Measurements from ENCODE around the gene ACOXL.

ACOXL gene

GRCh38 chr2:110885256-110885655 lies 152.9 kb downstream of the ACOXL start:
- no peak for DNase-seq

- no peak for DNase-seq
These were observed 154.6 kb downstream of the ACOXL start for GRCh38 chr2:110886826-110887573.

- no peak for DNase-seq
These were observed 156.0 kb downstream of the ACOXL start for GRCh38 chr2:110888411-110888810.

GRCh38 chr2:110891626-110892025 lies 159.3 kb downstream of the ACOXL start:
- no peak for DNase-seq

DNA sequence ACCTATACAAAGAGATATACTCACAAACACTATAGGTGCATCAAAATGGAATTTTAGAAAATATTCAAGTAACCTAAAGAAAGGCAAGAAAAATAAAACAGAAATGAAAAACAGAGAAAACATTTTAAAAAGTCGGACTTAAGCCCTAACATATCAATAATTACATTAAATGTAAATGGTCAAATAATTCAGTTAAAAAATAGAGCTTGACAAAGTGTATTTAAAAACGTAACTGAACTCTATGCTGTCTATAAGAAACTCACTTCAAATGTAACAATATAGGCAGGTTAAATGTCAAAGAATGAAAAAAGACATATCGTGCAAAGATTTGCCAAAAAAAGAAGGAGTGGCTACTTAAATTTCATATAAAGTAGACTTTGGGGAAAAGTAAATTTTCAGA lies 163.9 kb downstream of the ACOXL start:
- DNase-seq = no peak

DNA sequence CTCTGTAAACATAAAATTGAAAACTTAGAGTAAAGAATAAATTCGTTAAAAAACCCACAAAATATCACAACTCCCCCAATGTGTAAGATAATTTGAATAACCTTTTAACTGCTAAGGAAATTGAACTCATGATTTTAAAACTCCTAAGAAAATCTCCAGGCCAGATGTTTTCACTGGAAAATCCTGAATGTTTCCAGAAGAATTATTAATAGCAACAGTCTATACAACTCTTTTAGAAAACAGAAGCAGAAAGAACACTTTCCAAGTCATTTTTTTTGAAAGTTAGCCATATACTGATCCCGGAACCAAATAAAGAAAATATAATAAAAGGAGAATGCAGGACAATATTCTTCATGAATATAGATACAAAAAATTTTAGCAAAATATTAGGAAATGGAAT lies 165.6 kb downstream of the ACOXL start:
- DNase-seq = no peak

- no peak for DNase-seq
These were observed 167.8 kb downstream of the ACOXL start for GRCh38 chr2:110900191-110900590.

DNA sequence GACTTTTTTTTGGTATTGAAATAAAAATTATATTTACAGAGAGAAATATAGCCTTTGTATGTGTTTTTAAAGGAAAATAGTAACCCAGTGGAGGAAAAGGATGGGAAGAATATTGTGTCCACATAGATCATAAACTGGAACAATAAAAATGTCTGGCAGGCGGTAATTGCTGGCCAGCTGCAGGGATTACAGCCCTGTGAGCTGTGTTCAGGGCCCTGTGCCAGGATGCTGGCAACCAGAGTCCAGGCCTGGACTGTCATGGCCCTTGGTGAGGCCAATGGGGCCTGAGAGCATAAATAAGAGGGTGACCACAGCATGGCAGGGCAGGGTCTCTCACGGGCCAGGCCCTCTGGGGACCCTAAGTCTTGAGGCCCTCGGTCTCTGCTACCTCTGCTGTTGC lies 171.2 kb downstream of the ACOXL start:
- no peak for DNase-seq

GRCh38 chr2:110904116-110904778 lies 171.9 kb downstream of the ACOXL start:
- DNase-seq = no peak

- no peak for DNase-seq
These were observed 172.4 kb downstream of the ACOXL start for GRCh38 chr2:110904779-110905148.

- no peak for DNase-seq
These were observed 172.8 kb downstream of the ACOXL start for GRCh38 chr2:110905217-110905616.

- DNase-seq = no peak
These were observed 174.4 kb downstream of the ACOXL start for GRCh38 chr2:110906613-110907298.

DNA sequence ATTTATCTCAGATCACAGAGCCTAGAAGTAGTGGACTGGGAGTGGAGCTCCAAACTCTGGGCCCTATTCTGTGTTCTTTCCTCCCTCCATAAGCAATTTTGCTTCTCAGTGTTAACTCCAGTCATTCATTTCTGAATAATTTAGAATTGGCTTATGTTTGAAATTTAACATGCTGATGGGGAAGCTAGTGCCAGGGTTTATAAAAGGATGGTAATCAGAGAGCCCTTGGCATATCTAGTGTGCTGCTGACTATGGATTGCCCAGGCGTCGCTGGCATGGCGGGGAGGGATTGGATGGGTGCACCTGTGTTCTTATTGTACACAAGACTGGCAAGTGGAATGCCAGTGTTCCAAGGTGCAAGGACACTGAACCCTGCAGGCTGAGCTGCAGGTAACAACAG lies 177.1 kb downstream of the ACOXL start:
- no peak for DNase-seq

GRCh38 chr2:110910423-110910822 lies 178.1 kb downstream of the ACOXL start:
- no peak for DNase-seq

- DNase-seq = no peak
These were observed 187.4 kb downstream of the ACOXL start for GRCh38 chr2:110919738-110920137.

GRCh38 chr2:110925479-110925878 lies 193.1 kb downstream of the ACOXL start:
- no peak for DNase-seq

GRCh38 chr2:110927526-110927925 lies 195.2 kb downstream of the ACOXL start:
- DNase-seq = no peak

- DNase-seq = no peak
These were observed 197.2 kb downstream of the ACOXL start for GRCh38 chr2:110929528-110929927.

DNA sequence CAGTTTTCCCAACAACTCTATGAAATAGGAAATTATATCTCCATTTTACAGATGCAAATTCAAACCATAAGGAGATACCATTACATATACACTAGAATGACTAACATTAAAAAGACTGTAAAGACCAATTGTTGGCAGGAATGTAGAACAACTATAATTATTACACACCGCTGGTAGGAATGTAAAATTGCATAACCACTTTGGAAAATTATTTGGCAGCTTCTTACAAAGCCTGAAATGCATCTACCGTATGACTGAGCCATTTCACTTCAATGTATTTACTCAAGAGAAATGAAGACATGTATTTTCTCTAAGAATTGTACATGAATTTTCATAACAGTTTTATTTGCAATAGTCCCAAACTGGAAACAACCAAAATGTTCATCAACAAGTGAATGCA lies 199.3 kb downstream of the ACOXL start:
- no peak for DNase-seq

- no peak for DNase-seq
These were observed 201.0 kb downstream of the ACOXL start for GRCh38 chr2:110933420-110933819.

- no peak for DNase-seq
These were observed 202.6 kb downstream of the ACOXL start for GRCh38 chr2:110934948-110935347.

DNA sequence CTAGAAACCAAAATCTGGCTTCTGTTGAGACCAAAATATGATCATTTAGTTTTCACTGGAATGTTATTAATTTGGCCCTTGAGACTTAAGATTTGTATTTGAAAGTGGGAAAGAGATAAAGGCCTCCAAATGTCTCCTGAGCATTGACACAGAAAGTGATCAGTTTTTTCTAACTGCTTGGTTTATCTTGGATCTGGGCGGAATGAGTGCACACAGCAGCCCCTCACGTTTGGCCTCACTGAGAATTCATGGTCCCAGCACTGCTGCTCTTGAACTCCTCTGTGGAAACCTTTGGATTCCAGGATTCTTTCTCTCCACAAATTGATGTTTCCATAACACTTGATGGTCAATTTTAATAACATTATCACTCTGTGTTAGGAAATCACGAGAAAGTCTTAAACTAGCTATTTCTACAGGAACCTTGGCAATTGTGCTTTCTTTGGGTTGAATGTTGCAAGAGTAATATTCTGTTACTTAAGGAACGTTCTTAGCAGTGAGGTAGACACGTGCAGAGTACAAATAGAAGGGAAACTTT lies 208.1 kb downstream of the ACOXL start:
- DNase-seq = no peak

DNA sequence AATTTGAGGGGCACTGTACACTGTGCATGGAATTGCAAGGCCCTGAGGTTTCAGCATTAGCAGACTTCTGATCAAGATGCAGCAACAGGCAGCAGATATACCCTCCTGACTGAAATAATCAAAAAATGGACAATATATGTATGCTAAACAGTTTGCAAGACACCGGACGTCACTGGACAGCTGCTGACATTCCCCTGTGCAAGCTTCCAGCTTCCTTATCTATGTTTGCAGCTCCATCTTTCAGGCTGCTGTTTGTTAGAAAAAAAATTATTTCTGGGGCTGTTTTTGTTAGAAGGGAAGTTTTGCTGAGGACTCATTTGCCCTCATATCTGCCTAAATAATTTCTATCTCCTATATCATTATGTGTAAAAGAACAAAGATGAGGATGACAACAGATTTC lies 208.9 kb downstream of the ACOXL start:
- DNase-seq = no peak

GRCh38 chr2:110943070-110943634 lies 210.8 kb downstream of the ACOXL start:
- no peak for DNase-seq

Data from NCI-H187 treated with DMSO at 0.1 percent for 48 hours (cell line).